GM12878 (cell line): Measurements from ENCODE around the gene AP5Z1.

Source experiments
- CTCF ChIP-seq, 3 experiments: IDR thresholded peaks in 2 of 3; conservative IDR thresholded peaks in 1 of 3; 2 replicates each; pipeline ENCODE4 v1.5.1; 2011; ENCODE audit warnings: low read depth in 3 of 3, low read length in 3 of 3, mild to moderate bottlenecking in 3 of 3, control low read depth in 2 of 3, moderate library complexity in 2 of 3, inconsistent platforms in 1 of 3, mixed read lengths in 1 of 3; ENCODE audit not compliant: control insufficient read depth in 2 of 3, insufficient read depth in 1 of 3; ENCODE audit errors: extremely low read depth in 1 of 3
- CUX1 ChIP-seq: IDR thresholded peaks from 2 replicates; pipeline ENCODE4 v1.6.1; 2012; ENCODE audit warnings: improper control_type of control experiment, low read depth, low read length; ENCODE audit not compliant: insufficient replicate concordance
- NFIC ChIP-seq: IDR thresholded peaks from 2 replicates; pipeline ENCODE4 v1.6.1; 2012; ENCODE audit warnings: low read depth, mild to moderate bottlenecking, inconsistent platforms, low read length, moderate library complexity
- POLR2AphosphoS5 ChIP-seq: IDR thresholded peaks from 2 replicates; pipeline ENCODE4 v1.6.1; 2011; ENCODE audit warnings: mild to moderate bottlenecking, low read length, inconsistent platforms
- RCOR1 ChIP-seq: conservative IDR thresholded peaks from 2 replicates; pipeline ENCODE4 v1.6.1; 2012; ENCODE audit warnings: low read depth, low read length, improper control_type of control experiment
- REST ChIP-seq: IDR thresholded peaks from 2 replicates; pipeline ENCODE4 v1.6.1; 2012; ENCODE audit warnings: mild to moderate bottlenecking, low read depth, low read length
- SMC3 ChIP-seq: IDR thresholded peaks from 2 replicates; pipeline ENCODE4 v1.6.1; 2011; ENCODE audit warnings: low read length, improper control_type of control experiment, borderline replicate concordance
- TAF1 ChIP-seq: IDR thresholded peaks from 2 replicates; pipeline ENCODE4 v1.6.1; 2011; ENCODE audit warnings: mild to moderate bottlenecking, low read depth, low read length, borderline replicate concordance
- ZNF207 ChIP-seq: fragments of 450-650 bp; IDR thresholded peaks from 2 replicates; pipeline ENCODE4 v1.6.1; 2014; ENCODE audit warnings: antibody characterized with exemption, mild to moderate bottlenecking, borderline replicate concordance
- ZSCAN29 ChIP-seq: fragments of 450-650 bp; IDR thresholded peaks from 2 replicates; pipeline ENCODE4 v1.6.1; 2017; ENCODE audit warnings: mild to moderate bottlenecking, moderate library complexity
- ZZZ3 ChIP-seq: IDR thresholded peaks from 2 replicates; pipeline ENCODE4 v1.6.1; 2011; ENCODE audit warnings: low read depth; ENCODE audit not compliant: control insufficient read depth, insufficient read length

GRCh38 chr7:4840079-4840501 lies 64.7 kb downstream of the AP5Z1 start:
- TF ChIP-seq ZSCAN29 (no peak), CTCF (IDR thresholded peaks at IDR 0.05 in 2 of 3, conservative IDR thresholded peaks at IDR 0.05 in 1 of 3; ENCODE audit: control insufficient read depth in 2 of 3, extremely low read depth in 1 of 3, insufficient read depth in 1 of 3, low read depth in 3 of 3, low read length in 3 of 3) (no peak), TAF1 (no peak), POLR2AphosphoS5 (no peak), RCOR1 (no peak), ZZZ3 (no peak), ZNF207 (no peak), NFIC (no peak), CUX1 (no peak), REST (no peak), SMC3 (no peak)
